Effector memory CD8-positive, alpha-beta T cell (primary cell): Measurements from ENCODE around the gene TULP4.
"Not testable (repeated sequence)": the region's sequence is repeated elsewhere in the genome, so short reads cannot be mapped to it uniquely, and the experiment has no call there.

ENCODE experiments used
- ATAC-seq: fragments of 150-1000 bp; cut with Tn5 transposase; replicated peaks from 2 replicates; pipeline ENCODE4 v1.10.0; 2021; ENCODE audit warnings: mild to moderate bottlenecking, moderate library complexity
- DNase-seq, 3 experiments: peaks; one replicate each; pipeline ENCODE4 v3.0.0; 2021
- H3K27ac Mint-ChIP-seq, 2 donors: one replicate each; pipeline ENCODE4 v1.8.0; 2022; ENCODE audit warnings: mild to moderate bottlenecking in 2 of 2, mixed read lengths in 2 of 2, moderate library complexity in 2 of 2
- H3K27me3 Mint-ChIP-seq, 2 donors: one replicate each; pipeline ENCODE4 v1.8.0; 2022; ENCODE audit warnings: mixed read lengths in 2 of 2
- H3K36me3 Mint-ChIP-seq: one replicate; pipeline ENCODE4 v1.8.0; 2022; ENCODE audit warnings: mild to moderate bottlenecking, moderate library complexity, mixed read lengths; ENCODE audit not compliant: insufficient read depth
- H3K4me1 Mint-ChIP-seq, 2 donors: one replicate each; pipeline ENCODE4 v1.8.0; 2022; ENCODE audit warnings: low read depth in 2 of 2, mixed read lengths in 2 of 2
- H3K4me3 Mint-ChIP-seq, 2 donors: one replicate each; pipeline ENCODE4 v1.8.0; 2022; ENCODE audit warnings: mild to moderate bottlenecking in 2 of 2, mixed read lengths in 2 of 2, moderate library complexity in 2 of 2
- H3K9me3 Mint-ChIP-seq, 2 donors: one replicate each; pipeline ENCODE4 v1.8.0; 2022; ENCODE audit warnings: mixed read lengths in 2 of 2

Gene TULP4

GRCh38 chr6:158302195-158302796 lies 10.0 kb upstream of the TULP4 start:
- not testable (repeated sequence) for H3K9me3 Mint-ChIP-seq, H3K27ac Mint-ChIP-seq, DNase-seq, H3K4me1 Mint-ChIP-seq, H3K4me3 Mint-ChIP-seq, H3K36me3 Mint-ChIP-seq, ATAC-seq, H3K27me3 Mint-ChIP-seq

- H3K27me3 Mint-ChIP-seq: no peaks in the 10 kb centered on the region
- no peak for DNase-seq
- no peak overlapping the region for H3K27ac Mint-ChIP-seq
- no peaks in the 10 kb centered on the region for H3K9me3 Mint-ChIP-seq
- H3K4me3 Mint-ChIP-seq: no peak overlapping the region
- ATAC-seq: no peak
- no peaks in the 10 kb centered on the region for H3K36me3 Mint-ChIP-seq
- H3K4me1 Mint-ChIP-seq: peaks cover 7 to 9% of the 10 kb centered on the region in 2 donors
Observed at GRCh38 chr6:158303210-158303731, 9.0 kb upstream of the TULP4 start.

- H3K9me3 Mint-ChIP-seq: no peaks in the 10 kb centered on the region
- no peak for ATAC-seq
- peaks cover 7 to 9% of the 10 kb centered on the region in 2 donors for H3K4me1 Mint-ChIP-seq
- H3K27ac Mint-ChIP-seq: peak overlapping the region in 1 of 2 donors; percentile 9
- DNase-seq: no peak
- no peak overlapping the region for H3K4me3 Mint-ChIP-seq
- H3K27me3 Mint-ChIP-seq: no peaks in the 10 kb centered on the region
- H3K36me3 Mint-ChIP-seq: no peaks in the 10 kb centered on the region
Observed at GRCh38 chr6:158304254-158304653, 8.0 kb upstream of the TULP4 start.

GRCh38 chr6:158309814-158310213 lies 2.5 kb upstream of the TULP4 start:
- H3K4me3 Mint-ChIP-seq: no peak overlapping the region
- H3K36me3 Mint-ChIP-seq: peaks cover 16% of the 10 kb centered on the region
- ATAC-seq: no peak
- no peak overlapping the region for H3K27ac Mint-ChIP-seq
- peaks cover 5 to 20% of the 10 kb centered on the region in 2 donors for H3K4me1 Mint-ChIP-seq
- no peaks in the 10 kb centered on the region for H3K27me3 Mint-ChIP-seq
- DNase-seq: no peak
- H3K9me3 Mint-ChIP-seq: no peaks in the 10 kb centered on the region

GRCh38 chr6:158311193-158311592 lies 1.1 kb upstream of the TULP4 start:
- no peak for ATAC-seq
- Mint-ChIP-seq H3K27ac (peak overlapping the region; percentile 39 to 56), H3K4me1 (peaks cover 2 to 22% of the 10 kb centered on the region in 2 donors)

GRCh38 chr6:158311626-158312025 lies 639 bp upstream of the TULP4 start:
- no peak for DNase-seq
- peak overlapping the region in 1 of 2 donors; percentile 56 for H3K27ac Mint-ChIP-seq
- no peak overlapping the region for H3K4me3 Mint-ChIP-seq
- H3K4me1 Mint-ChIP-seq: peaks cover 2 to 22% of the 10 kb centered on the region in 2 donors
- H3K27me3 Mint-ChIP-seq: no peaks in the 10 kb centered on the region
- ATAC-seq: no peak
- H3K36me3 Mint-ChIP-seq: peaks cover 16% of the 10 kb centered on the region
- H3K9me3 Mint-ChIP-seq: no peaks in the 10 kb centered on the region

More at GRCh38 chr6:158311193-158311592, 1.1 kb upstream of the TULP4 start:
- Mint-ChIP-seq H3K27me3 (no peaks in the 10 kb centered on the region), H3K4me3 (no peak overlapping the region), H3K36me3 (peaks cover 16% of the 10 kb centered on the region), H3K9me3 (no peaks in the 10 kb centered on the region)
- DNase-seq: no peak

- H3K27ac Mint-ChIP-seq: peak overlapping the region; percentile 24 to 56
Observed at GRCh38 chr6:158312672-158313397, 570 bp downstream of the TULP4 start.

GRCh38 chr6:158313989-158314388 lies 1.7 kb downstream of the TULP4 start:
- ATAC-seq: no peak
- peaks cover 21% of the 10 kb centered on the region for H3K36me3 Mint-ChIP-seq
- DNase-seq: no peak
- H3K4me3 Mint-ChIP-seq: no peak overlapping the region
- no peaks in the 10 kb centered on the region for H3K9me3 Mint-ChIP-seq
- H3K4me1 Mint-ChIP-seq: peaks cover 7 to 22% of the 10 kb centered on the region in 2 donors
- no peaks in the 10 kb centered on the region for H3K27me3 Mint-ChIP-seq
- peak overlapping the region in 1 of 2 donors; percentile 71 for H3K27ac Mint-ChIP-seq

More at GRCh38 chr6:158312672-158313397, 570 bp downstream of the TULP4 start:
- DNase-seq: no peak
- Mint-ChIP-seq H3K27me3 (no peaks in the 10 kb centered on the region), H3K4me1 (peaks cover 2 to 22% of the 10 kb centered on the region in 2 donors), H3K36me3 (peaks cover 16% of the 10 kb centered on the region), H3K9me3 (no peaks in the 10 kb centered on the region), H3K4me3 (no peak overlapping the region)
- no peak for ATAC-seq

GRCh38 chr6:158314737-158315136 lies 2.5 kb downstream of the TULP4 start:
- H3K27ac Mint-ChIP-seq: no peak overlapping the region
- peaks cover 7 to 26% of the 10 kb centered on the region in 2 donors for H3K4me1 Mint-ChIP-seq
- no peak for ATAC-seq
- peaks cover 23% of the 10 kb centered on the region for H3K36me3 Mint-ChIP-seq
- no peaks in the 10 kb centered on the region for H3K9me3 Mint-ChIP-seq
- DNase-seq: no peak
- H3K4me3 Mint-ChIP-seq: no peak overlapping the region
- H3K27me3 Mint-ChIP-seq: no peaks in the 10 kb centered on the region

GRCh38 chr6:158316022-158316421 lies 3.8 kb downstream of the TULP4 start:
- Mint-ChIP-seq H3K4me3 (no peak overlapping the region), H3K9me3 (no peaks in the 10 kb centered on the region), H3K4me1 (peaks cover 5 to 24% of the 10 kb centered on the region in 2 donors), H3K27me3 (no peaks in the 10 kb centered on the region), H3K36me3 (peaks cover 23% of the 10 kb centered on the region), H3K27ac (no peak overlapping the region)
- ATAC-seq: no peak
- no peak for DNase-seq

- DNase-seq (no peak), ATAC-seq (no peak)
- Mint-ChIP-seq H3K4me1 (peaks cover 23 to 42% of the 10 kb centered on the region in 2 donors), H3K36me3 (peaks cover 7% of the 10 kb centered on the region), H3K4me3 (no peak overlapping the region), H3K27me3 (no peaks in the 10 kb centered on the region), H3K9me3 (no peaks in the 10 kb centered on the region), H3K27ac (no peak overlapping the region)
Observed at GRCh38 chr6:158321960-158322359, 9.7 kb downstream of the TULP4 start.

- no peak overlapping the region for H3K27ac Mint-ChIP-seq
- DNase-seq: no peak
- H3K27me3 Mint-ChIP-seq: no peaks in the 10 kb centered on the region
- H3K4me1 Mint-ChIP-seq: peaks cover 24 to 46% of the 10 kb centered on the region in 2 donors
- H3K9me3 Mint-ChIP-seq: no peaks in the 10 kb centered on the region
- H3K4me3 Mint-ChIP-seq: no peak overlapping the region
- no peak for ATAC-seq
- peaks cover 7% of the 10 kb centered on the region for H3K36me3 Mint-ChIP-seq
Observed at GRCh38 chr6:158322400-158322723, 10.1 kb downstream of the TULP4 start.

GRCh38 chr6:158322724-158323560 lies 10.7 kb downstream of the TULP4 start:
- Mint-ChIP-seq H3K4me3 (no peak overlapping the region), H3K36me3 (peaks cover 7% of the 10 kb centered on the region)

More at GRCh38 chr6:158322724-158323560, 10.7 kb downstream of the TULP4 start:
- peaks cover 27 to 51% of the 10 kb centered on the region in 2 donors for H3K4me1 Mint-ChIP-seq
- no peak for ATAC-seq
- no peaks in the 10 kb centered on the region for H3K9me3 Mint-ChIP-seq
- peak overlapping the region in 1 of 2 donors; percentile 72 for H3K27ac Mint-ChIP-seq
- no peak for DNase-seq
- H3K27me3 Mint-ChIP-seq: no peaks in the 10 kb centered on the region
